Germinal center (tissue), 1 donor: ENCODE data around the gene VSIG4.

Source experiments
- DNase-seq: peaks from one replicate; pipeline ENCODE4 v3.0.0; 2012; ENCODE audit warnings: mixed read lengths, low spot score

VSIG4 gene

GRCh38 chrX:66024092-66024467, 15.8 kb downstream of the VSIG4 start:
- no peak for DNase-seq

GRCh38 chrX:66023385-66024091, 16.3 kb downstream of the VSIG4 start:
- no peak for DNase-seq

- no peak for DNase-seq
Measured at GRCh38 chrX:66022632-66023384, 17.1 kb downstream of the VSIG4 start.

GRCh38 chrX:66021765-66022631, 17.9 kb downstream of the VSIG4 start:
- no peak for DNase-seq

- no peak for DNase-seq
Measured at GRCh38 chrX:66021401-66021764, 18.5 kb downstream of the VSIG4 start.

- no peak for DNase-seq
Measured at GRCh38 chrX:66020631-66021334, 19.1 kb downstream of the VSIG4 start.

- no peak for DNase-seq
Measured at GRCh38 chrX:66019974-66020373, 19.9 kb downstream of the VSIG4 start.

- DNase-seq: no peak
Measured at GRCh38 chrX:66019310-66019652, 20.6 kb downstream of the VSIG4 start.

GRCh38 chrX:66018585-66019309, 21.1 kb downstream of the VSIG4 start:
- DNase-seq: no peak

GRCh38 chrX:66017659-66018170, 22.2 kb downstream of the VSIG4 start:
- DNase-seq: no peak

GRCh38 chrX:66016905-66017658, 22.8 kb downstream of the VSIG4 start:
- no peak for DNase-seq

GRCh38 chrX:66015900-66016689, 23.8 kb downstream of the VSIG4 start:
- no peak for DNase-seq

GRCh38 chrX:66015152-66015831, 24.6 kb downstream of the VSIG4 start:
- DNase-seq: peak; percentile 10

GRCh38 chrX:66014556-66014955, 25.3 kb downstream of the VSIG4 start:
- no peak for DNase-seq

- DNase-seq: no peak
Measured at GRCh38 chrX:66014084-66014483, 25.8 kb downstream of the VSIG4 start.

- DNase-seq: peak; percentile 11
Measured at GRCh38 chrX:66013194-66013816, 26.6 kb downstream of the VSIG4 start.

GRCh38 chrX:66012094-66012534, 27.8 kb downstream of the VSIG4 start:
- DNase-seq: no peak

- DNase-seq: no peak
Measured at GRCh38 chrX:66009231-66009845, 30.5 kb downstream of the VSIG4 start.
